Kidney (tissue), 14 donors: ENCODE results near the gene POLR3H. TPM values are rescaled to one million over a fixed set of nuclear protein-coding genes. Genes with fewer than 3 reads are reported as not detected.
A peak's percentile ranks its signal among the peaks of the same experiment; 100 is the strongest.
"Not testable (repeated sequence)": the region's sequence is repeated elsewhere in the genome, so short reads cannot be mapped to it uniquely, and the experiment has no call there.

Experiments
- DNase-seq, 5 donors: peaks; one replicate each; pipeline ENCODE4 v3.0.0-alpha.2; 2013 to 2020
- FAIRE-seq: peaks from 2 replicates; lab custom pipeline; 2012; peaks lifted over from hg19 to GRCh38; lab: Jason Lieb, UNC
- H3K27ac ChIP-seq, 2 donors: one replicate each; pipeline ENCODE4 v1.7.0; 2013; ENCODE audit warnings: low read depth in 2 of 2, low read length in 2 of 2, inconsistent platforms in 1 of 2
- H3K27me3 ChIP-seq: one replicate; pipeline ENCODE4 v1.7.1; 2013; ENCODE audit warnings: low read length, inconsistent platforms; ENCODE audit not compliant: control insufficient read depth, insufficient read depth
- H3K36me3 ChIP-seq, 3 donors: one replicate each; pipeline versions ENCODE4 v1.7.0 to v1.7.1; 2013; ENCODE audit warnings: low read length in 3 of 3, control low read depth in 1 of 3, inconsistent platforms in 1 of 3; ENCODE audit not compliant: insufficient read depth in 3 of 3, control insufficient read depth in 2 of 3
- H3K4me1 ChIP-seq, 3 donors: one replicate each; pipeline versions ENCODE4 v1.7.0 to v1.7.1; 2013; ENCODE audit warnings: low read length in 3 of 3, inconsistent platforms in 1 of 3, low read depth in 1 of 3; ENCODE audit not compliant: control insufficient read depth in 2 of 3, insufficient read depth in 2 of 3
- H3K4me3 ChIP-seq, 3 donors: one replicate each; pipeline versions ENCODE4 v1.7.0 to v1.8.1; 2013; ENCODE audit warnings: low read length in 3 of 3, control low read depth in 1 of 3, inconsistent platforms in 1 of 3
- H3K9ac ChIP-seq, 3 donors: one replicate each; pipeline versions ENCODE4 v1.7.0 to v1.7.1; 2013; ENCODE audit warnings: low read length in 3 of 3, control low read depth in 1 of 3, inconsistent platforms in 1 of 3
- H3K9me3 ChIP-seq, 3 donors: one replicate each; pipeline versions ENCODE4 v1.7.0 to v1.7.1; 2013; ENCODE audit warnings: low read length in 3 of 3, control low read depth in 1 of 3, inconsistent platforms in 1 of 3; ENCODE audit not compliant: control insufficient read depth in 2 of 3, insufficient read depth in 1 of 3
- intact Hi-C: fragments of 100-400 bp; cut with DNase I; formaldehyde crosslinking; loops from one replicate; pipeline ENCODE4 v1.11.1; 2022
- polyA plus RNA-seq: library from polyadenylated mRNA; stranded (reverse); fragments of 350-450 nt; fragmentation: Illumina TruSeq; extraction: RNeasy Lipid Tissue Mini Kit (QIAGEN cat#74804); gene quantifications from one replicate; pipeline ENCODE4 v1.2.3, GENCODE V29; 2014; ENCODE audit warnings: low read depth, low replicate concordance; ENCODE audit not compliant: insufficient read depth
- total RNA-seq: library from RNA; stranded (reverse); fragmentation: NEBNext Ultra II Directional; extraction: Animal tissue kit (Norgen Biotek cat#: 25700); gene quantifications from one replicate; pipeline ENCODE4 v1.2.1, GENCODE V29; 2021
- TF ChIP-seq, protein P1 (sequence below): IDR thresholded peaks from 3 replicates; pipeline ENCODE4 v1.5.1; 2012; ENCODE audit warnings: mild to moderate bottlenecking, moderate library complexity, borderline replicate concordance; ENCODE audit not compliant: insufficient read depth; ENCODE audit errors: extremely low read depth
- donor health status: control.
- donor health status: control.
- donor health status: control.
- donor health status: control.
- donor health status: control.
- donor health status: DM: yes; HTN: yes; CAD: no.
- donor health status: Normal renal cell carcinoma (clear cell type).

POLR3H gene
- total and polyA plus RNA-seq, 2 donors from 2014 or later, result 37.4 to 39.4 TPM

DNA sequence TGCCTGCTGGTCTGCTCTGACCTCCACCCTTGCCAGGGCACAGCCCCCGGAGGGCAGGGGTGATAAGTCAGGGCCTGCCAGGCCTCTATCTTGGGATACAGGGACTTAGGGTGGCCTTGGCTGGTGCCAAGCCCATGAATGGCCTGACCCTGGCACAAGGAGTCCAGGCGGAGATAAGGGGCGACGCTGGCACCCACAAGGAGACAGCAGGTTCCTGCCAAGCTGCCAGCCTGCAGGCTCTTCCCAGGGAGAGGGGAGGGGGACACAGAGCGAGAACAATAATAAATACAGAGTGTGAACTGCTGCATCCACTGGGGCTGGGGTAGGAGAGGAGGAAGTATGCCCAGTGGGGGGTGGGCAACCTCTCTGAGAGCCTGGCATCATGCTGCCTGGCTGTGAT lies 17.5 kb upstream of the POLR3H start:
- intact Hi-C loops, result no loop called here
- H3K27me3 ChIP-seq, result no peaks in the 10 kb centered on the region
- H3K27ac ChIP-seq, result peak overlapping the region; percentile 50 to 92
- no peaks in the 10 kb centered on the region for H3K36me3 ChIP-seq
- H3K9ac ChIP-seq, result peak overlapping the region in 2 of 3 donors; percentile 64 to 89
- FAIRE-seq (no peak), DNase-seq (no peak)
- peaks cover 0 to 21% (median 14%) of the 10 kb centered on the region in 3 donors for H3K4me1 ChIP-seq
- H3K4me3 ChIP-seq, result peak overlapping the region in 2 of 3 donors; percentile 62 to 88
- H3K9me3 ChIP-seq, result no peaks in the 10 kb centered on the region
- TF ChIP-seq, protein P1, sequence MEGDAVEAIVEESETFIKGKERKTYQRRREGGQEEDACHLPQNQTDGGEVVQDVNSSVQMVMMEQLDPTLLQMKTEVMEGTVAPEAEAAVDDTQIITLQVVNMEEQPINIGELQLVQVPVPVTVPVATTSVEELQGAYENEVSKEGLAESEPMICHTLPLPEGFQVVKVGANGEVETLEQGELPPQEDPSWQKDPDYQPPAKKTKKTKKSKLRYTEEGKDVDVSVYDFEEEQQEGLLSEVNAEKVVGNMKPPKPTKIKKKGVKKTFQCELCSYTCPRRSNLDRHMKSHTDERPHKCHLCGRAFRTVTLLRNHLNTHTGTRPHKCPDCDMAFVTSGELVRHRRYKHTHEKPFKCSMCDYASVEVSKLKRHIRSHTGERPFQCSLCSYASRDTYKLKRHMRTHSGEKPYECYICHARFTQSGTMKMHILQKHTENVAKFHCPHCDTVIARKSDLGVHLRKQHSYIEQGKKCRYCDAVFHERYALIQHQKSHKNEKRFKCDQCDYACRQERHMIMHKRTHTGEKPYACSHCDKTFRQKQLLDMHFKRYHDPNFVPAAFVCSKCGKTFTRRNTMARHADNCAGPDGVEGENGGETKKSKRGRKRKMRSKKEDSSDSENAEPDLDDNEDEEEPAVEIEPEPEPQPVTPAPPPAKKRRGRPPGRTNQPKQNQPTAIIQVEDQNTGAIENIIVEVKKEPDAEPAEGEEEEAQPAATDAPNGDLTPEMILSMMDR, result no peak

DNA sequence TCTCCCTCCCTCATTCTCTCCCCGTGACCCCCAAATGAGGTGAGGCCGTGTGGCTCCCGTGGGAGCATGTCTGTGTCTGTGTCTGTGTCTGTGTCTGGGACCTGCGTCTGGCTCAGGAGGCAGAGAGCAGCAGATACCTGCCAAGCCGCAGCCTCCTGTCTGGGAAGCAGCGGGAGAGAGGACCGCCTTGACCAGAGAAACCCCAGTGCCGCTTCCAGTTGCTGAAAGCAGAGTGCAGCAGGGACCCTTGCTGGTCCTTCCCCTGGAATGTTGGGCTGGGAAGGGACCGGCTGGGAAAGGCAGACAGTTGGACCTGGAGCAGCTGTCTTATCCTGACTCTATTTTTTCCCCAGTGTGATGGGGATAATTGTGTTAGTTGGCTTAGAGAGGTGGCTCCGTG lies 17.1 kb upstream of the POLR3H start:
- DNase-seq, result peak in 2 of 5 donors; percentile 33 to 48
- H3K4me1 ChIP-seq, result peaks cover 0 to 21% (median 14%) of the 10 kb centered on the region in 3 donors
- H3K4me3 ChIP-seq, result peak overlapping the region; percentile 53 to 88 (median 62)
- TF ChIP-seq, protein P1, result no peak
- H3K9ac ChIP-seq, result peak overlapping the region in 2 of 3 donors; percentile 71 to 89
- FAIRE-seq, result no peak
- H3K9me3 ChIP-seq, result no peaks in the 10 kb centered on the region
- intact Hi-C loops, result no loop called here
- no peaks in the 10 kb centered on the region for H3K27me3 ChIP-seq
- no peaks in the 10 kb centered on the region for H3K36me3 ChIP-seq
- H3K27ac ChIP-seq, result peak overlapping the region; percentile 50 to 92

DNA sequence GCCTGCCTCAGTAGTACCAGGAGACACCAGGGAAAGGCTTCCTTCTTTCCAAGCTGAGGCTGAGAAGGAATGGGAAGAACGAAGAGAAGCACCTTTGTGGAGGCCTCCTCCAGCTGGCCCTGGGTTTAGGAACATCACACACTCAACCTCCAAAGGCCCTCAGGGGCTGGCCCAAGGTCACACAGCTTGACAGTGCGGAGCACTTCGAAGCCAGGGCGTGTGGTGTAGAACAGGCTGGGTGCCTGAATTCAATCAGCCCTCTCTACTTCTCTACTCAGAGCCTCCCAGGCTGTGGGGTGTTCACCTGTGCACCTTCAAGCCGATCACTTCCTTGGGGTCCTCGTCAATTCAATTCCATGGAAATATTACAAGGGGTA lies 15.8 kb upstream of the POLR3H start:
- TF ChIP-seq, protein P1, result no peak
- intact Hi-C loops, result no loop called here
- H3K4me1 ChIP-seq, result peaks cover 0 to 21% (median 15%) of the 10 kb centered on the region in 3 donors
- H3K27me3 ChIP-seq, result no peaks in the 10 kb centered on the region
- DNase-seq (peak in 1 of 5 donors; percentile 20), FAIRE-seq (no peak)
- no peaks in the 10 kb centered on the region for H3K36me3 ChIP-seq
- H3K9ac ChIP-seq, result peak overlapping the region in 1 of 3 donors; percentile 89
- peak overlapping the region in 2 of 3 donors; percentile 62 to 88 for H3K4me3 ChIP-seq
- H3K27ac ChIP-seq, result peak overlapping the region; percentile 20 to 92
- H3K9me3 ChIP-seq, result no peaks in the 10 kb centered on the region

DNA sequence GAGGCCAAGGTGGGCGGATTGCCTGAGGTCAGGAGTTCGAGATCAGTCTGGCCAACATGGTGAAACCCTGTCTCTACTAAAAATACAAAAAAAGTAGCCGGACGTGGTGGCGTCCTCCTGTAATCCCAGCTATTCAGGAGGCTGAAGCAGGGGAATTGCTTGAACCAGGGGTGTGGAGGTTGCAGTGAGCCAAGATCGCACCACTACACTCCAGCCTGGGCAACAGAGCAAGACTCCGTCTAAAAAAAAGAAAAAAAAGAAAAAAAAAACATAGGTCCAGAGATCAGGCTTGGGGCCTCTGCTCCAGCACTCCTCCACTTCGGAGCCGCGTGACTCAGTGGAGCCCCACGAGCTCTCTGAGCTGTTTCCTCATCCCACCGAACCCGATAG lies 14.0 kb upstream of the POLR3H start:
- FAIRE-seq, H3K36me3 ChIP-seq, H3K27me3 ChIP-seq, intact Hi-C loops, H3K9ac ChIP-seq, H3K9me3 ChIP-seq, DNase-seq, H3K4me3 ChIP-seq: not testable (repeated sequence)
- Histone ChIP-seq H3K4me1 (peaks cover 0 to 16% (median 13%) of the 10 kb centered on the region in 3 donors), H3K27ac (peak overlapping the region; percentile 5 to 76)
